Smooth muscle cell of trachea (primary cell): Measurements from ENCODE around the gene MAP1S. TPM values are rescaled to one million over a fixed set of nuclear protein-coding genes. Genes with fewer than 3 reads are reported as not detected.

Experiments
- total RNA-seq: library from RNA; depleted of rRNA; stranded (reverse); fragments of >200 nt; gene quantifications from 2 replicates; pipeline ENCODE4 v1.2.1, GENCODE V29; 2014

MAP1S gene
- 24.9 and 35.2 TPM in 2 replicates for total RNA-seq

GRCh38 chr19:17718947-17719711, at the start of gene MAP1S:
TSS of gene MAP1S (plus strand) at chr19:17719480. CDS start at chr19:17719503, 23 bp downstream.

GRCh38 chr19:17687857-17688784, 31.2 kb upstream of the MAP1S start, which contains the start of gene UNC13A:
TSS of gene UNC13A (minus strand) at chr19:17688354. CDS start at chr19:17688199, 155 bp downstream.

GRCh38 chr19:17751103-17751911, 32.0 kb downstream of the MAP1S start, which contains the start of gene FCHO1:
TSS of gene FCHO1 (plus strand) at chr19:17751477. CDS start at chr19:17755165, 3,688 bp downstream.

Other genes starting within 250 kb of the MAP1S start
- gene SLC27A1, start 249.0 kb upstream of the MAP1S start, total RNA-seq = 33.6 and 62.2 TPM in 2 replicates
- gene PGLS, start 207.8 kb upstream of the MAP1S start, total RNA-seq = 65.5 and 119 TPM in 2 replicates
- 93.1 and 100 TPM in 2 replicates for gene COLGALT1, start 163.8 kb upstream of the MAP1S start, total RNA-seq
- gene UNC13A, start 31.1 kb upstream of the MAP1S start, total RNA-seq = under 0.01 and 0.50 TPM in 2 replicates
- 0.29 and 0.83 TPM in 2 replicates for gene FCHO1, start 32.0 kb downstream of the MAP1S start, total RNA-seq
- gene B3GNT3, start 75.7 kb downstream of the MAP1S start, total RNA-seq = not detected in 2 replicates
- gene INSL3, start 102.0 kb downstream of the MAP1S start, total RNA-seq = not detected in 2 replicates
- 0.58 and 2.6 TPM in 2 replicates for gene JAK3, start 128.5 kb downstream of the MAP1S start, total RNA-seq
- gene RPL18A, start 140.4 kb downstream of the MAP1S start, total RNA-seq = 1,057 and 1,473 TPM in 2 replicates
- 0.33 TPM in 1 of 2 replicates, not detected in the other for gene SLC5A5, start 152.5 kb downstream of the MAP1S start, total RNA-seq
- gene CCDC124, start 213.5 kb downstream of the MAP1S start, total RNA-seq = 35.4 and 44.2 TPM in 2 replicates
- 0.15 and 0.50 TPM in 2 replicates for gene KCNN1, start 247.6 kb downstream of the MAP1S start, total RNA-seq